NCI-H146 treated with DMSO at 0.1 percent for 48 hours (cell line): ENCODE results near the gene CBFA2T3.

Experiments used
- DNase-seq: peaks from one replicate; lab custom pipeline; 2025; ENCODE audit not compliant: unreplicated experiment; lab: John Stamatoyannopoulos, UW

Gene CBFA2T3

GRCh38 chr16:88977812-88978607, 1.0 kb upstream of the CBFA2T3 start:
- DNase-seq: no peak

DNA sequence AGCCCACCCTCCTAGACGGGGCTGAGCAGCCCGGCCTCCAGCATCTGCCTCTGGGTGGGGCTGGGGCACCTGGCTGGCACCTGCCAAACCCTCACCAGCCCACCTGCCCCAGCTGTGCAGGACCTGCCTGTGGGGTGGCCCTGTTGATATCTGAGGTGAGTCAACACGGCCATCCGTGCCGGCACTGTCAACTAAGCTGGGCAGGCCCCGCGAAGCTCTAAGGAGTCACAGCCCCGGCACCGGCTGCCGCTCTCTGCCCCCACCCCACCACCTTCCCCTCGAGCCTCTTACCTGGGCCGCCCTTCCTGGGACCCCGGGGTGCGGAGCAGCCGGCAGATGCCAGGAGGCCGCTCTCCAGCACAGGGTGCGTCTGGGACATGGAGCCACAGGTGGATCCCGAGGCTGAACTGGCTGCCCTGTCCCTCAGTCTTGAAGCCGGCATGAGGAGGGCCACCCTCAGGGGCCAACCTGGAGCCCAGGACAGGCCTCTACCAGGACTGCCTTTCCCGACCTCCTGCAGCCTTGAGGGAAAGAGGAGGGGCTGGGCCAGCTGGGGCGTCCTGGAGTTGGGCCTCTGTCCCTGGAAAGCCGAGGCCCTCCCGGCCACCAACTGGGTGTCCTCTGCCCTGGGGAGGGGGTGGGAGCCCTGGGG, 515 bp downstream of the CBFA2T3 start:
- no peak for DNase-seq

DNA sequence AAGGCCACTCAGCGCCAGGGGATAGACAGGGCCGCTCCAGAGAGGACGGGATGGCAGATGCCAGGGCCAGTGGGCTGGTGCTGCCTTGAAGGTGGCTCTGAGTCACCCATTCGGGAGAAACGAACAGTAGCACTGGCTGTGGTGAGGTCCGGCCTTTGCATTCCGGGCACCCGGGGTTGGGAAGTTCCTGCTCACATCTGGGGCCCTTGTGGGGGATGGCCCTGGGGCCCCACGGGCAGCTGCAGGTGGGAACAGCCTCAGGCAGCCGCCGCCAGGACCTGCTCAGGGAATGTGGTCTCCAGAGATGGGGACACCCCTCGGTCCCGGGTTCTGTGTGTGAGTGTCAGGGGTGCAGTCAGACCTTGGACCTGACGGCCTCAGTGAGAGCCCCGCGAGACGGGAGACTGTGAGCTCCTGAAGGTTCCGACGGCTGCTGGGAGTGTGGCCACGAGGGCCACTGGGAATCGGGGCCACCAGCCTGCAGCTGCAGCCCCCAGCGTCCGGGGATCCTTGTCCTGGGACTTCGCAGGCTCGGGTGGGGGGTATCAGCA, 1.4 kb downstream of the CBFA2T3 start:
- DNase-seq: no peak

- DNase-seq: no peak
Measured at GRCh38 chr16:88974916-88975215, 2.1 kb downstream of the CBFA2T3 start.

- no peak for DNase-seq
Measured at GRCh38 chr16:88974080-88974915, 2.7 kb downstream of the CBFA2T3 start.

GRCh38 chr16:88973415-88974050, 3.5 kb downstream of the CBFA2T3 start:
- DNase-seq: no peak

DNA sequence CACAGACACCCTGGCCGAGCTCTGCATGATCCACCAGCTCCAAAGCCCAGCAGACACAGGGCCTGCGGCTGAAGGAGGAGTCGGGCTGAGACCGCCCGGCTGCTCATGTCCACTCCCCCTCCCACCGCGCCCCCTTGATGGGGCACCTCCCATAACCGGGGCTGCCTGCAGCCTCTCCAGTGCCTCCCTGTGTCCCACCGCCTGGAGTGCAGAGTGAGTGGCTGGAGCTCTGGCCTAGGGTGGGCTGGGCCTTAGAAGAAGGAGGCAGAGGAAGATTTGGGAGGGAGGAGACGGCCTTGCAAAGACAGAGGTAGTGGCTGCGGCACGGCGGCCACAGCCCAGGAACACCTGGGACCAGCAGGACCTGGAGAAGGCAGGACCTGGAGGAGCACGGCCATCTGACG, 4.0 kb downstream of the CBFA2T3 start:
- no peak for DNase-seq

- DNase-seq: no peak
Measured at GRCh38 chr16:88972349-88972748, 4.7 kb downstream of the CBFA2T3 start.

- DNase-seq: no peak
Measured at GRCh38 chr16:88971371-88972097, 5.5 kb downstream of the CBFA2T3 start.

DNA sequence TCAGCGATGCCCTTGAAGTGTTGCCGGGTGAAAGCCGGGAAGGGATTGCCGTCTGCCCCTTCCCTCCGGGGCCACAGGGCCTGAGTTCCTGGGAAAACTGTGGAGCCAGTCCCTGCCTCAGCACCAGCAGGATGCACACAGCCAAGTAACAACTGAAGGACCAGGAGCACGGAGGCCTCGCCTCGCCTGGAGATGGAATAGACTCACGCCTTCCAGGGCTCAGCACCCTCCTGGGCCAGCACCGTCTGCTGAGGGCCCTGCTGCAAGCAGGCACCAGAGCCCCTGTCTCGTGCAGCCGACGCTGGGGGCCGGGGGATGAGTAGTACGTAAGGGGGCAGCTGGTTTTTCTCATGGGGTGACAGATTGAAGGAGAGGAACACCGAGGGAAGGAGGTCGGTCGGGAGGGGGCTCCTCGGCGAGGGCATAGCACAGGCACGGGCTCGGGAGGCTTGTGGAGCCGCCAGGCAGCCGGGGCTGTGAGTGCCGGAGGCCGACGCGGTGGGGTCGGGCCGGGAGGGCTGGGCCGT, 6.4 kb downstream of the CBFA2T3 start:
- DNase-seq: no peak

DNA sequence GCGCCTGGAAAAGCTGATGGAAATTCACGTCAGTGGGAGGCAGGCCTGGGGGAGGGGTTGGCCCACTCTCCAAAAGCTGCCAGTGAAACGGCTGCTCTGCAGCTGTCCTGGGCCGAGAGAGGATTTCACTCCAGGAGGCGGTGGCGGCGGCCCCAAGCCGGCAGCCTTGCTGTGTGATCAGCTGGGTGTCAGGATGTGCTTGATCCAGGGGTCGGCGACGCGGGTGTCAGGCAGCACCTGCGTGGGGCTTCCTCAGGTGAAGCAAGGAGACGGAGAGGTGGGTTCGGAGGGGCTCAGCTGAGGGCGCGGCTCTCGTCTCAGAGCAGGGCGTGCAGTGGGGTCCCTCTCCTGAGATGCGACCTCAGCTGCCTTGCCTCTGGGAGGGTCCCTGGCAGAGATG, 7.0 kb downstream of the CBFA2T3 start:
- no peak for DNase-seq

DNA sequence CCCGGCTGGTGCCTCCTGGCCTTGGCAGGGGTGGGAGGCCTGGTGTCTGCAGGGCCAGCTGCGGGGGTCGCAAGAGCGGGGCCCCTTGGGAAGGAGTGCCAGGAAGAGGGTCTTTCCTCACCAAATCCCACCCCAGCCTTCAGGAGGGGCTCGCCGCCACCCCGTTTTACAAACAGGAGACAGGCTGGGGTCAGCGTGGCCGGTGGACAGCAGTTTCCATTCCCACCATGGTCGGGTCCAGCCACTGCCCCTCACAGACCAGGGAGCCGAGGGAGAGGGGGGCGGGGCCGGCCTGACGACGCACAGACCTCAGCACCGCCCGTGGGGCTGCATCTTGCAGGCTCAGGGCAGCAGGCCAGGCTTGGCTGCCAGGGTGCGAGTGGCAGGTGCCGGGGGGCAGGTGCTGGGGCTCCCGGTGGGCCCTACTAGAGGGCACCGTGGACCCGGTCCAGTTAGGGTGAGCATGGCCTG, 7.6 kb downstream of the CBFA2T3 start:
- DNase-seq: no peak

DNA sequence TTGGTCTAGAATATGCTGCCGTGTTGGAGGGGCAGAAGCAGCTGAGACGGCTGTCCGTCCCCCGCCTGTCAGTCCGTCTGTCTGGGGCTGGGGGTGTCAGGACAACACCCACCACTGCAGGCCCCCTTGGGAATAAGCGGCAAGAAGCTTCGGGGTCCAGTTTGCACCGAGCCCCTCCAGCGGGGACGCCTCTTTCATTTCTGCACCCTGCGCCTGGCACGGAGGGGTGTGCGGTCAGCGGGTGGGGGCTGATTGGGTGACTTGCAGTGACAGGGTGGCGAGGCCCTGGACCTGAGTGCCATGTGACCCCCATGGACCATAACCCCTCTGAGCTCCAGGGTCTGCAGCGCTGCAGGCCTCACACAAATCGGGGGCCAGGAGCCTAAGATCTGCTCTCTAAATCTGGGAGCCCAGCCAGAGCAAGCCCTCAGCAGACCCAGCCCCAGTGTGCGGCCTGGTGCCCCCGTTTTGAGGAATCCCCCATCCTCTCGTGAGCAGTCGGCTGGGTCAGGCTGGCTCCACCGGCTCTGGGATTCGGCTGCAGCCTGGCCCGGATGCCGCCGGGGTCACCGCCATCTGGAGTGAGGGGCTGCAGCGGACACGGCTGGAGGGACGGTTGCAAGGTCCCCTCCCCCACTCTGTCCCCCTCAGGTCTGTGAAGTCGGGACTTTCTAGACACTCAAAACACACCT, 8.3 kb downstream of the CBFA2T3 start:
- no peak for DNase-seq

GRCh38 chr16:88967830-88968588, 9.0 kb downstream of the CBFA2T3 start:
- DNase-seq: no peak

DNA sequence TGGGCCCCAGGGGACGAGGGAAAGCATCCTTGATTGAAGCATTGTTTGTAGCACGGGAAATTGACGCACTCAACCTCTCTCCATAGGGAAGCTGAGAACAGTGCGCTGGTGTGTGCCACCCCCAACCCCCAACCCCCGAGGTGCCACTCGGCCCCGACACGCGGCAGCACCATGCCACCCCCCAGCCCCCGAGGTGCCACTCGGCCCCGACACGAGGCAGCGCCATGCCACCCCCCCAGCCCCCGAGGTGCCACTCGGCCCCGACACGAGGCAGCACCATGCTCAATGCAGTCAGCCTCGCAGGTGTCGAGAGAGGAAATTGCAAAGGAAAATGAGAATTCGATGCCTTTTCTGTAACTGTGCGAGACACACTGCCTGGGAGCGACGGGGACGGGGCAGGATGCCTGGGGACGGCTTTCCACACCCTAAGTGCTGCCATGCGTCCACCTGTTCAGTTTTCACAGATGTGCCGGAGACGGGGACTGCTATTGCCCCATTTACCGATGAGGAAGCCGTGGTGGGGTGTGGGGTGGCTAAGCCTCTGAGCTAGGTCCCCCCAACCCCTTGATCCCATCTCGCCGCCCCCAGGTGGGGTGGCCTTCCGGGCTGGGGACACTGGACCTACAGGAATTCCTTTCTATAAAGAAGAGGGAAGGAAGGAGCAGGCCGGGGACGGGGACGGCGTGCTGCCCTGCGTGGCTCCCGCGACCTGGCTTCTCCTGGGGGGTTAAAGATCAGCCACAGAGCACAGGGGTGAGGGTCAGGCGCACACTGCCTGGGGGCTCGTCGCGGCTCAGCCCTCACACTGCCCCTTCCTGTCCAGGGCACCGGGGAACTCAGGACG, 9.8 kb downstream of the CBFA2T3 start:
- no peak for DNase-seq

- no peak for DNase-seq
Measured at GRCh38 chr16:88965826-88966480, 11.1 kb downstream of the CBFA2T3 start.

- DNase-seq: no peak
Measured at GRCh38 chr16:88965411-88965810, 11.6 kb downstream of the CBFA2T3 start.
